SH-SY5Y (cell line): ENCODE measurements around the gene FGF11.

Source experiments
- GATA2 ChIP-seq: IDR thresholded peaks from 2 replicates; pipeline ENCODE4 v1.6.1; 2011; ENCODE audit warnings: mild to moderate bottlenecking, low read depth, low read length
- GATA3 ChIP-seq: IDR thresholded peaks from 2 replicates; pipeline ENCODE4 v1.6.1; 2011; ENCODE audit warnings: low read depth, mild to moderate bottlenecking, low read length, moderate library complexity

DNA sequence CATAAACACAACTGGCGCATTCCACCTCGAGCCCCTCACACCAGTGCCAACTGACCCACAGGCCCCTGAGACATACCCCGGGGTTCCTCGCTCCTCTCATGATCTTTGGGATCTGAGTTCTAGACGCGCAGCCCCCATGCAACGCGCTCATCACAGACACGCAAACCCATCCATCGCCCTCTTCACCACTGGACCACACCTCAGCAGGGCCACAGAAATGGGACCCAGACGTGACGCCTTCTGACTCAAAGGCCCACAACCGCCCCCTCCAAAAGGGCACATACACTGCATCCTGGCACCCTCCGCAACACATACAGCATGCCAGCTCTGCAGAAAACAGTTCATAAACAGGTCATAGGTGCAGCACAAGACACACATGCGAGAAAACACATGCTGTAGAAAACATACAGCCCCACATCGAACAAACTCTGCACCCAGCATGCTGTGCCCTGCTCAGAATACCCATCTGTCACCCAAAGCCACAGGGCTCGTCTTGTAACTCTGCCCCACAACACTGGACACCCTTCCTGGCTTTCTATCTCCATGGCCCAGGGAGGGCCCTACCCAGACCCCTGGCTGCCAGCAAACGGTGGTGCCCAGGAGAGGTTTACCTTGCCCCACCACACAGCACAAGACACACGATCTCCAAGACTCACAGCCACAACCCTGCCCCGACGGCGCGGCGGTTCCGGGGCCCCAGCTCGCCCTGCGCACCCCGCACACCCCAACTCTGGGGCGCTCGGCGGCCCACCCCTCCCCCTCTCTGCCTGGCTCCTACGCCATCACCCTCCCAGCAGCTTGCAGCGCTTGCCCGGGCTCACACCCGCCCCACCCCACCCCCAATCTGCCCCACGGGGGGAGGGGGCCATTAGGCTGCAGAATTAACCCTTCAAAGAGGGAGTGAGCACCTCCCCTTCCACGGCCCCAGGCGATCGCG is 39.2 kb downstream of the FGF11 start:
- TF ChIP-seq GATA2 (no peak), GATA3 (no peak)
